HEK293 (cell line): ENCODE data around the gene MTMR10.

Experiments used
- CTCF ChIA-PET: fragments of 350-600 bp; formaldehyde crosslinking; extraction: SDS; loops from one replicate; lab custom pipeline; 2021; ENCODE audit warnings: antibody characterized with exemption; lab: Yijun Ruan, JAX
- POLR2A ChIA-PET: fragments of 300-600 bp; formaldehyde crosslinking; extraction: SDS; loops from one replicate; lab custom pipeline; 2020; ENCODE audit warnings: antibody characterized with exemption, inconsistent platforms; lab: Yijun Ruan, JAX
- H3K27ac ChIP-seq: fragments of 200-500 bp; sonication (Bioruptor generic); 2 replicates; pipeline ENCODE4 v1.5.1; 2014; ENCODE audit warnings: low read depth, low read length, control low read depth, inconsistent platforms; ENCODE audit errors: extremely low read depth
- H3K36me3 ChIP-seq, 2 experiments: fragments of 200-500 bp in 1 of 2; sonication (Bioruptor generic) in 1 of 2; 1 replicate in 1 of 2; 2 replicates in 1 of 2; pipeline ENCODE4 v1.5.1; 2014 to 2017; ENCODE audit warnings: inconsistent platforms in 2 of 2, low read length in 2 of 2; ENCODE audit not compliant: control insufficient read depth in 2 of 2, insufficient read depth in 1 of 2
- H3K4me1 ChIP-seq: fragments of 200-500 bp; sonication (Bioruptor generic); 2 replicates; pipeline ENCODE4 v1.5.1; 2014; ENCODE audit warnings: mild to moderate bottlenecking, low read length, inconsistent platforms; ENCODE audit not compliant: control insufficient read depth, insufficient read depth
- H3K4me3 ChIP-seq: 2 replicates; pipeline ENCODE4 v1.5.1; 2011; ENCODE audit warnings: low read depth, mild to moderate bottlenecking, control low read depth, low read length, moderate library complexity
- H3K9me3 ChIP-seq: fragments of 200-500 bp; sonication (Bioruptor generic); 2 replicates; pipeline ENCODE4 v1.5.1; 2014; ENCODE audit warnings: low read depth, low read length, inconsistent platforms; ENCODE audit not compliant: control insufficient read depth, insufficient read depth
- GLI4 ChIP-seq: fragments of 450-650 bp; formaldehyde crosslinking; IDR thresholded peaks from 2 replicates; pipeline ENCODE4 v1.5.1; 2016; ENCODE audit warnings: missing biosample characterization, missing genetic modification characterization
- MYNN ChIP-seq: fragments of 450-650 bp; formaldehyde crosslinking; IDR thresholded peaks from 2 replicates; pipeline ENCODE4 v1.5.1; 2016; ENCODE audit warnings: missing biosample characterization, missing genetic modification characterization, borderline replicate concordance
- ZIC2 ChIP-seq: fragments of 450-650 bp; formaldehyde crosslinking; IDR thresholded peaks from 2 replicates; pipeline ENCODE4 v1.5.1; 2016; ENCODE audit warnings: missing biosample characterization, missing genetic modification characterization
- ZNF133 ChIP-seq: fragments of 450-650 bp; formaldehyde crosslinking; IDR thresholded peaks from 2 replicates; pipeline ENCODE4 v1.5.1; 2016; ENCODE audit warnings: missing biosample characterization, missing genetic modification characterization
- ZNF157 ChIP-seq: fragments of 450-650 bp; formaldehyde crosslinking; IDR thresholded peaks from 2 replicates; pipeline ENCODE4 v1.5.1; 2016; ENCODE audit warnings: missing biosample characterization, missing genetic modification characterization
- ZNF221 ChIP-seq: fragments of 450-650 bp; formaldehyde crosslinking; IDR thresholded peaks from 2 replicates; pipeline ENCODE4 v1.5.1; 2017; ENCODE audit warnings: missing biosample characterization, missing genetic modification characterization, borderline replicate concordance
- ZNF223 ChIP-seq: fragments of 450-650 bp; formaldehyde crosslinking; IDR thresholded peaks from 2 replicates; pipeline ENCODE4 v1.5.1; 2016; ENCODE audit warnings: missing biosample characterization, missing genetic modification characterization
- ZNF23 ChIP-seq: fragments of 450-650 bp; formaldehyde crosslinking; IDR thresholded peaks from 2 replicates; pipeline ENCODE4 v1.5.1; 2016; ENCODE audit warnings: missing biosample characterization, missing genetic modification characterization, borderline replicate concordance
- ZNF292 ChIP-seq: fragments of 450-650 bp; formaldehyde crosslinking; IDR thresholded peaks from 2 replicates; pipeline ENCODE4 v1.5.1; 2016; ENCODE audit warnings: low read depth, missing biosample characterization, missing genetic modification characterization, borderline replicate concordance
- ZNF394 ChIP-seq: fragments of 450-650 bp; formaldehyde crosslinking; IDR thresholded peaks from 2 replicates; pipeline ENCODE4 v1.5.1; 2016; ENCODE audit warnings: missing biosample characterization, missing genetic modification characterization, mild to moderate bottlenecking, moderate library complexity, borderline replicate concordance
- ZNF571 ChIP-seq: fragments of 450-650 bp; formaldehyde crosslinking; IDR thresholded peaks from 2 replicates; pipeline ENCODE4 v1.5.0; 2017; ENCODE audit warnings: missing biosample characterization, missing genetic modification characterization
- ZNF610 ChIP-seq: fragments of 450-650 bp; formaldehyde crosslinking; IDR thresholded peaks from 2 replicates; pipeline ENCODE4 v1.5.1; 2016; ENCODE audit warnings: missing biosample characterization, missing genetic modification characterization, borderline replicate concordance
- ZNF654 ChIP-seq: fragments of 450-650 bp; formaldehyde crosslinking; IDR thresholded peaks from 2 replicates; pipeline ENCODE4 v1.5.1; 2016; ENCODE audit warnings: low read depth, missing biosample characterization, missing genetic modification characterization
- ZNF707 ChIP-seq: fragments of 450-650 bp; formaldehyde crosslinking; IDR thresholded peaks from 2 replicates; pipeline ENCODE4 v1.5.1; 2016; ENCODE audit warnings: missing biosample characterization, missing genetic modification characterization
- ZSCAN16 ChIP-seq: fragments of 450-650 bp; formaldehyde crosslinking; IDR thresholded peaks from 2 replicates; pipeline ENCODE4 v1.5.1; 2016; ENCODE audit warnings: missing biosample characterization, missing genetic modification characterization
- TF ChIP-seq, protein P1 (sequence below): sonication (generic); formaldehyde crosslinking; IDR thresholded peaks from 2 replicates; pipeline ENCODE4 v1.8.1; 2022; ENCODE audit warnings: mild to moderate bottlenecking, moderate library complexity, missing genetic modification reagents
- TF ChIP-seq, protein P2 (sequence below): fragments of 450-650 bp; formaldehyde crosslinking; IDR thresholded peaks from 2 replicates; pipeline ENCODE4 v1.5.1; 2016; ENCODE audit warnings: missing biosample characterization, missing genetic modification characterization
- TF ChIP-seq, protein P3 (sequence below): fragments of 450-650 bp; formaldehyde crosslinking; IDR thresholded peaks from 2 replicates; pipeline ENCODE4 v1.5.1; 2017; ENCODE audit warnings: missing biosample characterization, missing genetic modification characterization
- TF ChIP-seq, protein P4 (sequence below): fragments of 450-650 bp; formaldehyde crosslinking; IDR thresholded peaks from 2 replicates; pipeline ENCODE4 v1.5.1; 2016; ENCODE audit warnings: missing biosample characterization, missing genetic modification characterization

Gene MTMR10

DNA sequence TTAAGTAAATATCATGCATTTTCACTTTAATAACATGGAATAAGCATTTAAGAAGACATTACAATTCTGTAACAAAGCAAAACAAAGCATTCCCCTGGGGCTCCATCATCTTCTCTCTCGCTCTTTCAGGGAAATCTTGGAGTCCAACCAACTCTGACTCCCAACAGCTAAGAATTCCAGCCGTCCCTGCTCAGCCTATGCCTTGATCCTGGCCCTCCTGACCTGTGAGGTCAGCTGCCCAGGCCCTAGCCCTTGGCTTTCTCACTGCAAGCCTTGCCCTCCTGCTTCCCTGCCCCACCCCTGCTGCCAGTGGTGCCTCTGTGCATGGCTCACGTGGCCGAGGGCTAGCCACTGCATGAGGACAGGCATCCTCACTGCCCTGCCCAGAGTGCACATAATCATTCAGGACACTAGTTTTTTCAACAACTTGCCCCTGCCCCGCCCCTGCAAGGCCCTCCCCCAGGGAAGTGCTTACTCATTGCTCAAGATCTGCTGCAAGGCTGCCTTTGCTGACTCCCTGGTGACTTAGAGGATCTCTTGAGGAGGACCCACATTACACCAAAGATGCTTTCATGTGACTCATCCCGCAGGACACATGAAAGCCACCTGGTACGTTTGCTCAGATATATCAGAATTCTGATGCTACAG lies 37.6 kb downstream of the MTMR10 start (continued):
- no peak for TF ChIP-seq ZIC2 (tag by site-specific recombination)
- TF ChIP-seq ZNF223 (tag by site-specific recombination), result no peak
- no peak for TF ChIP-seq ZSCAN16 (tag by site-specific recombination)
- no peak for TF ChIP-seq ZNF654

DNA sequence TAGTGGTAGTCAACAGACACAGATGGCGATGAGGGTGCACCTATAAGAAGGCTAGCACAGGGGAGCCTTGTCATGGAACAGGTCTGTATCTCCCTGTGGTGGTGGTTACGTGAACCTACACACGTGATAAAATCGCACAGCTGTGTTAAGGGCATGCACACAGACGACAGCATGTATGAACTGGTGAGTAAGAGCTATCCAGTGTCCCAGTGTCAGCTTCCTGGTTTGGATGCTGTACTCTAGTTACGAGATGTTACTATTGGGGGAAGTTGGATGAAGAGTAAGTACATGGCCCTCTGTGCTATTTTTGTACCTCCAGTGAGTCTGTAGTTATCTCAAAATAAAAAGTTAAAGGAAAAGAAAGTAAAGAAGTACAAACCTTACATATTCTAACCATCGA lies 38.2 kb downstream of the MTMR10 start:
- ChIA-PET CTCF (no interaction called here), POLR2A (no interaction called here)
- H3K9me3 ChIP-seq, result no peaks in the 10 kb centered on the region
- H3K36me3 ChIP-seq, result peaks cover 6 to 62% of the 10 kb centered on the region in 2 experiments; a peak in 2 of 3 replicates
- TF ChIP-seq ZNF221 (no peak), GLI4 (tag by site-specific recombination) (no peak), MYNN (tag by site-specific recombination) (no peak), ZNF610 (tag by site-specific recombination) (no peak), ZNF23 (tag by site-specific recombination) (no peak)
- TF ChIP-seq, protein P1, sequence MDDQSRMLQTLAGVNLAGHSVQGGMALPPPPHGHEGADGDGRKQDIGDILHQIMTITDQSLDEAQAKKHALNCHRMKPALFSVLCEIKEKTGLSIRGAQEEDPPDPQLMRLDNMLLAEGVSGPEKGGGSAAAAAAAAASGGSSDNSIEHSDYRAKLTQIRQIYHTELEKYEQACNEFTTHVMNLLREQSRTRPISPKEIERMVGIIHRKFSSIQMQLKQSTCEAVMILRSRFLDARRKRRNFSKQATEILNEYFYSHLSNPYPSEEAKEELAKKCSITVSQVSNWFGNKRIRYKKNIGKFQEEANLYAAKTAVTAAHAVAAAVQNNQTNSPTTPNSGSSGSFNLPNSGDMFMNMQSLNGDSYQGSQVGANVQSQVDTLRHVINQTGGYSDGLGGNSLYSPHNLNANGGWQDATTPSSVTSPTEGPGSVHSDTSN (CRISPR knock-in tag), result no peak
- TF ChIP-seq, protein P2, sequence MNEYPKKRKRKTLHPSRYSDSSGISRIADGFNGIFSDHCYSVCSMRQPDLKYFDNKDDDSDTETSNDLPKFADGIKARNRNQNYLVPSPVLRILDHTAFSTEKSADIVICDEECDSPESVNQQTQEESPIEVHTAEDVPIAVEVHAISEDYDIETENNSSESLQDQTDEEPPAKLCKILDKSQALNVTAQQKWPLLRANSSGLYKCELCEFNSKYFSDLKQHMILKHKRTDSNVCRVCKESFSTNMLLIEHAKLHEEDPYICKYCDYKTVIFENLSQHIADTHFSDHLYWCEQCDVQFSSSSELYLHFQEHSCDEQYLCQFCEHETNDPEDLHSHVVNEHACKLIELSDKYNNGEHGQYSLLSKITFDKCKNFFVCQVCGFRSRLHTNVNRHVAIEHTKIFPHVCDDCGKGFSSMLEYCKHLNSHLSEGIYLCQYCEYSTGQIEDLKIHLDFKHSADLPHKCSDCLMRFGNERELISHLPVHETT (tag by site-specific recombination), result no peak
- TF ChIP-seq, protein P3, sequence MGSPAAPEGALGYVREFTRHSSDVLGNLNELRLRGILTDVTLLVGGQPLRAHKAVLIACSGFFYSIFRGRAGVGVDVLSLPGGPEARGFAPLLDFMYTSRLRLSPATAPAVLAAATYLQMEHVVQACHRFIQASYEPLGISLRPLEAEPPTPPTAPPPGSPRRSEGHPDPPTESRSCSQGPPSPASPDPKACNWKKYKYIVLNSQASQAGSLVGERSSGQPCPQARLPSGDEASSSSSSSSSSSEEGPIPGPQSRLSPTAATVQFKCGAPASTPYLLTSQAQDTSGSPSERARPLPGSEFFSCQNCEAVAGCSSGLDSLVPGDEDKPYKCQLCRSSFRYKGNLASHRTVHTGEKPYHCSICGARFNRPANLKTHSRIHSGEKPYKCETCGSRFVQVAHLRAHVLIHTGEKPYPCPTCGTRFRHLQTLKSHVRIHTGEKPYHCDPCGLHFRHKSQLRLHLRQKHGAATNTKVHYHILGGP (tag by site-specific recombination), result no peak
- H3K27ac ChIP-seq, result no peak overlapping the region
- H3K4me1 ChIP-seq, result no peaks in the 10 kb centered on the region
- no peak overlapping the region for H3K4me3 ChIP-seq

DNA sequence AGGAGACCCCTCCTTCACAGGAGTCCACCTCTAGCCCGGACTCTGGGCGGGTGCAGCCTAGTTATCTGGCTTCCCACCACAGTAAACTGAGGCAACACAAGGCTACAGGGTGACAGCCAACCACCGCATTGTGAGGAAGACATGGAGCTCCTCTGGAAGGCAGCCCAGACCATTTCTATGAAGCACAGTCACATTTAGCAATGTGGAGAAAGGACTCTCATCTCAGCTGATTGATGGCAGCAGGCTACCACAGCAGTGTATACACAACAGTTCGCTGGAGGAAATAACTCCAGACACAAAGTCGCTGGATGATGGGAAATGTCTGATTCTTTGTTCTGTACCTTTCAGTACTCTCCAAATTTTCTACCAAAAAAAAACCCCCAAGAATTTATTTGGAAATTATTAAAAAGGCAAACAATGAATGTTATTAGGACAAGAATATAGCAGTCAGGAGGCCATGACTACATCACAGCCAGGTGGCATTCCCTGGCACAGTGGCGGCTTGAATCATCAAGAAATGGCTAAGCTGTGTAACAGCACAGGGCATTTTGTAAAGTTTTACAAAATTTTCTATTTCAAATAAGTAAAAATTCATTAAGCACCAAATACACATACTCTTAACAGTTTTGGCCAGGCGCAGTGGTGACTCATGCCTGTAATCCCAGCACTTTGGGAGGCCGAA lies 47.6 kb downstream of the MTMR10 start:
- Histone ChIP-seq H3K36me3 (peaks cover 0 to 77% of the 10 kb centered on the region in 2 experiments; a peak in 2 of 3 replicates), H3K27ac (no peak overlapping the region), H3K4me3 (no peak overlapping the region), H3K4me1 (no peaks in the 10 kb centered on the region)
- ChIA-PET POLR2A (no interaction called here), CTCF (no interaction called here)
- TF ChIP-seq, protein P4, sequence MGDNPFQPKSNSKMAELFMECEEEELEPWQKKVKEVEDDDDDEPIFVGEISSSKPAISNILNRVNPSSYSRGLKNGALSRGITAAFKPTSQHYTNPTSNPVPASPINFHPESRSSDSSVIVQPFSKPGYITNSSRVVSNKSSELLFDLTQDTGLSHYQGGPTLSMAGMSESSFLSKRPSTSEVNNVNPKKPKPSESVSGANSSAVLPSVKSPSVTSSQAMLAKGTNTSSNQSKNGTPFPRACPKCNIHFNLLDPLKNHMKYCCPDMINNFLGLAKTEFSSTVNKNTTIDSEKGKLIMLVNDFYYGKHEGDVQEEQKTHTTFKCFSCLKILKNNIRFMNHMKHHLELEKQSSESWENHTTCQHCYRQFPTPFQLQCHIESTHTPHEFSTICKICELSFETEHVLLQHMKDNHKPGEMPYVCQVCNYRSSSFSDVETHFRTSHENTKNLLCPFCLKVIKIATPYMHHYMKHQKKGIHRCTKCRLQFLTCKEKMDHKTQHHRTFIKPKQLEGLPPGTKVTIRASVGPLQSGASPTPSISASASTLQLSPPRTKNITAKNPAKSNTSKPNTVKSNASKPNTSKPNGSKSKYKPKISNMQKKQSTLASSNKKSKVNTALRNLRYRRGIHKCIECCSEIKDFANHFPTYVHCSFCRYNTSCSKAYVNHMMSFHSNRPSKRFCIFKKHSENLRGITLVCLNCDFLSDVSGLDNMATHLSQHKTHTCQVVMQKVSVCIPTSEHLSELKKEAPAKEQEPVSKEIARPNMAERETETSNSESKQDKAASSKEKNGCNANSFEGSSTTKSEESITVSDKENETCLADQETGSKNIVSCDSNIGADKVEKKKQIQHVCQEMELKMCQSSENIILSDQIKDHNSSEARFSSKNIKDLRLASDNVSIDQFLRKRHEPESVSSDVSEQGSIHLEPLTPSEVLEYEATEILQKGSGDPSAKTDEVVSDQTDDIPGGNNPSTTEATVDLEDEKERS, result no peak
- TF ChIP-seq ZNF157 (tag by site-specific recombination) (no peak), ZNF571 (tag by site-specific recombination) (no peak), ZNF292 (tag by site-specific recombination) (no peak), ZNF394 (tag by site-specific recombination) (no peak), ZNF133 (tag by site-specific recombination) (no peak), ZNF707 (tag by site-specific recombination) (no peak)
- TF ChIP-seq, all 188 proteins: peak for 0
- H3K9me3 ChIP-seq, result no peaks in the 10 kb centered on the region
